Neural progenitor cell (in vitro differentiated cells): ENCODE measurements around the gene RASGRF2.

Experiments used
- EZH2 ChIP-seq: fragments of 200-600 bp; sonication (generic); IDR thresholded peaks from 2 replicates; pipeline ENCODE4 v1.6.1; 2017; ENCODE audit warnings: antibody characterized with exemption, mild to moderate bottlenecking, moderate library complexity
- TF ChIP-seq, protein P1 (sequence below): fragments of 200-600 bp; sonication (generic); IDR thresholded peaks from 2 replicates; pipeline ENCODE4 v1.5.1; 2017; ENCODE audit warnings: antibody characterized with exemption, mild to moderate bottlenecking

- TF ChIP-seq, protein P1, sequence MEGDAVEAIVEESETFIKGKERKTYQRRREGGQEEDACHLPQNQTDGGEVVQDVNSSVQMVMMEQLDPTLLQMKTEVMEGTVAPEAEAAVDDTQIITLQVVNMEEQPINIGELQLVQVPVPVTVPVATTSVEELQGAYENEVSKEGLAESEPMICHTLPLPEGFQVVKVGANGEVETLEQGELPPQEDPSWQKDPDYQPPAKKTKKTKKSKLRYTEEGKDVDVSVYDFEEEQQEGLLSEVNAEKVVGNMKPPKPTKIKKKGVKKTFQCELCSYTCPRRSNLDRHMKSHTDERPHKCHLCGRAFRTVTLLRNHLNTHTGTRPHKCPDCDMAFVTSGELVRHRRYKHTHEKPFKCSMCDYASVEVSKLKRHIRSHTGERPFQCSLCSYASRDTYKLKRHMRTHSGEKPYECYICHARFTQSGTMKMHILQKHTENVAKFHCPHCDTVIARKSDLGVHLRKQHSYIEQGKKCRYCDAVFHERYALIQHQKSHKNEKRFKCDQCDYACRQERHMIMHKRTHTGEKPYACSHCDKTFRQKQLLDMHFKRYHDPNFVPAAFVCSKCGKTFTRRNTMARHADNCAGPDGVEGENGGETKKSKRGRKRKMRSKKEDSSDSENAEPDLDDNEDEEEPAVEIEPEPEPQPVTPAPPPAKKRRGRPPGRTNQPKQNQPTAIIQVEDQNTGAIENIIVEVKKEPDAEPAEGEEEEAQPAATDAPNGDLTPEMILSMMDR: no peak
- no peak for TF ChIP-seq EZH2
Observed at GRCh38 chr5:81140943-81141342, 180.8 kb downstream of the RASGRF2 start.
